ENCODE results near the gene ASPA.
"Not testable (repeated sequence)": the region's sequence is repeated elsewhere in the genome, so short reads cannot be mapped to it uniquely, and the experiment has no call there.

- TF ChIP-seq CTCF (conservative IDR thresholded peaks at IDR 0.05 in 1 of 2, IDR thresholded peaks at IDR 0.05 in 1 of 2; ENCODE audit: low read depth in 1 of 2, low read length in 2 of 2); EZH2 (IDR thresholded peaks at IDR 0.05; ENCODE audit: low read length, missing control alignments): not testable (repeated sequence)
These were observed 9.4 kb upstream of the ASPA start for GRCh38 chr17:3466355-3466754.
